ENCODE data around the gene TBC1D8.
"Not testable (repeated sequence)": the region's sequence is repeated elsewhere in the genome, so short reads cannot be mapped to it uniquely, and the experiment has no call there.

Gene TBC1D8

GRCh38 chr2:101064125-101064502, 87.1 kb downstream of the TBC1D8 start:
- FAIRE-seq: no peak

GRCh38 chr2:101063352-101064124, 87.6 kb downstream of the TBC1D8 start:
- no peak for FAIRE-seq

GRCh38 chr2:101058386-101058785, 92.8 kb downstream of the TBC1D8 start:
- no peak for FAIRE-seq

GRCh38 chr2:101057051-101057933, 93.9 kb downstream of the TBC1D8 start:
- no peak for FAIRE-seq

- FAIRE-seq: no peak
Measured at GRCh38 chr2:101053117-101053516, 98.1 kb downstream of the TBC1D8 start.

GRCh38 chr2:101052147-101052546, 99.0 kb downstream of the TBC1D8 start:
- no peak for FAIRE-seq

GRCh38 chr2:101050886-101051285, 100.3 kb downstream of the TBC1D8 start:
- FAIRE-seq: not testable (repeated sequence)

GRCh38 chr2:101048756-101049155, 102.4 kb downstream of the TBC1D8 start:
- no peak for FAIRE-seq

- FAIRE-seq: no peak
Measured at GRCh38 chr2:101047774-101048173, 103.4 kb downstream of the TBC1D8 start.

- FAIRE-seq: no peak
Measured at GRCh38 chr2:101047075-101047766, 104.0 kb downstream of the TBC1D8 start.

- FAIRE-seq: no peak
Measured at GRCh38 chr2:101045330-101045729, 105.9 kb downstream of the TBC1D8 start.

- no peak for FAIRE-seq
Measured at GRCh38 chr2:101041413-101041812, 109.8 kb downstream of the TBC1D8 start.

GRCh38 chr2:101040761-101041160, 110.4 kb downstream of the TBC1D8 start:
- FAIRE-seq: no peak

GRCh38 chr2:101040072-101040471, 111.1 kb downstream of the TBC1D8 start:
- FAIRE-seq: no peak

GRCh38 chr2:101038455-101039255, 112.5 kb downstream of the TBC1D8 start:
- no peak for FAIRE-seq

- FAIRE-seq: no peak
Measured at GRCh38 chr2:101037161-101037755, 113.9 kb downstream of the TBC1D8 start.

GRCh38 chr2:101036562-101036961, 114.6 kb downstream of the TBC1D8 start:
- FAIRE-seq: peak; percentile 89

- FAIRE-seq: no peak
Measured at GRCh38 chr2:101032084-101032776, 119.0 kb downstream of the TBC1D8 start.

- no peak for FAIRE-seq
Measured at GRCh38 chr2:101030866-101031554, 120.2 kb downstream of the TBC1D8 start.

GRCh38 chr2:101027852-101028251, 123.3 kb downstream of the TBC1D8 start:
- no peak for FAIRE-seq
